ENCODE measurements around the gene APOL4. TPM values are rescaled to one million over a fixed set of nuclear protein-coding genes. Genes with fewer than 3 reads are reported as not detected.
"Not testable (repeated sequence)": the region's sequence is repeated elsewhere in the genome, so short reads cannot be mapped to it uniquely, and the experiment has no call there.

APOL4 gene
- total RNA-seq, 4 donors from 2014 or later: 0.31 to 113 (median 44.3) TPM

- ATAC-seq (ENCODE audit: low FRiP score) (no peak), DNase-seq (ENCODE audit: low spot score) (no peak)
- TF ChIP-seq CTCF (IDR thresholded peaks at IDR 0.05): no peak
Measured at GRCh38 chr22:36228944-36229343, 27.3 kb upstream of the APOL4 start.

- not testable (repeated sequence) for DNase-seq (ENCODE audit: low spot score); ATAC-seq (ENCODE audit: low FRiP score)
Measured at GRCh38 chr22:36228369-36228768, 26.8 kb upstream of the APOL4 start.

DNA sequence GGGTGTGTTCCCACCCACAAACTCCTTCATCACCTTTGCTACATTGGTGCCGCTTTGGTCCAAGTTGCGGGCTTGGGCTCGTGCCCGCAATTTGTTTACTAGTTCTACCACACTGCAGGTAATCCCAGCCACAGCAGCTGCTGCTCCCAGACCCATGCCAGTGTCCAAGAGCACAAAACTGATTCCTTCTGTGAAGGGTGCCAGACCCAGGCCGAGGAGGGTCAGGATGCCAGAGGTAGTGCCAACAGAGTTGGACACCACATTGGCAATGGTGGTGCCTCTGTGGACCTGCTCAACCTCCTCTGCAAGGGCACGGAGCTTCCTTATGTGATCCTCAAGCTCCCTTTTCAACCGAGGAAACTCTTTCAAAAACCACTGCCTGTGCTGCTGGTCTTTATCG is 26.2 kb upstream of the APOL4 start:
- DNase-seq (ENCODE audit: low spot score): no peak
- ATAC-seq (ENCODE audit: low FRiP score): no peak
- no peak for TF ChIP-seq CTCF (IDR thresholded peaks at IDR 0.05)

GRCh38 chr22:36227396-36227795 is 25.8 kb upstream of the APOL4 start:
- DNase-seq (ENCODE audit: low spot score) (no peak), ATAC-seq (ENCODE audit: low FRiP score) (no peak)
- no peak for TF ChIP-seq CTCF (IDR thresholded peaks at IDR 0.05)

- ATAC-seq (ENCODE audit: low FRiP score): no peak
- TF ChIP-seq CTCF (IDR thresholded peaks at IDR 0.05): no peak
Measured at GRCh38 chr22:36226189-36226588, 24.6 kb upstream of the APOL4 start.

GRCh38 chr22:36225333-36225922 is 23.8 kb upstream of the APOL4 start:
- no peak for TF ChIP-seq CTCF (IDR thresholded peaks at IDR 0.05)
- no peak for ATAC-seq (ENCODE audit: low FRiP score)

More at GRCh38 chr22:36226189-36226588, 24.6 kb upstream of the APOL4 start:
- DNase-seq (ENCODE audit: low spot score): no peak

GRCh38 chr22:36224245-36224644 is 22.6 kb upstream of the APOL4 start:
- ATAC-seq (ENCODE audit: low FRiP score): no peak
- no peak for TF ChIP-seq CTCF (IDR thresholded peaks at IDR 0.05)
- DNase-seq (ENCODE audit: low spot score): no peak

More at GRCh38 chr22:36225333-36225922, 23.8 kb upstream of the APOL4 start:
- no peak for DNase-seq (ENCODE audit: low spot score)

Measured in omental fat pad (tissue), 4 donors.